Colonic mucosa (tissue), 4 donors: Measurements from ENCODE around the gene MINK1. TPM values are rescaled to one million over a fixed set of nuclear protein-coding genes. Genes with fewer than 3 reads are reported as not detected.
A peak's percentile ranks its signal among the peaks of the same experiment; 100 is the strongest.

Experiments used
- DNase-seq: peaks from one replicate; pipeline ENCODE4 v3.0.0-alpha.2; 2020
- H3K27ac ChIP-seq: fragments of 200-600 bp; one replicate; pipeline ENCODE4 v1.8.0; 2021
- H3K27me3 ChIP-seq: fragments of 200-600 bp; one replicate; pipeline ENCODE4 v1.8.0; 2021
- H3K36me3 ChIP-seq: fragments of 200-600 bp; one replicate; pipeline ENCODE4 v1.8.0; 2021
- H3K4me1 ChIP-seq: fragments of 200-600 bp; one replicate; pipeline ENCODE4 v1.8.0; 2021; ENCODE audit warnings: mild to moderate bottlenecking
- H3K4me3 ChIP-seq: fragments of 200-600 bp; one replicate; pipeline ENCODE4 v1.8.0; 2021
- H3K9ac ChIP-seq, 2 donors: one replicate each; pipeline ENCODE4 v1.7.0; 2013; ENCODE audit warnings: control low read depth in 2 of 2, low read depth in 2 of 2, low read length in 2 of 2
- H3K9me3 ChIP-seq: fragments of 200-600 bp; one replicate; pipeline ENCODE4 v1.8.0; 2021
- CTCF ChIP-seq: fragments of 200-600 bp; IDR thresholded peaks from one replicate; pipeline ENCODE4 v1.8.0; 2022; ENCODE audit warnings: antibody characterized with exemption, mild to moderate bottlenecking
- intact Hi-C: fragments of 100-400 bp; cut with DNase I; formaldehyde crosslinking; loops from one replicate; pipeline ENCODE4 v1.14.1; 2022
- total RNA-seq, 2 donors: library from RNA; stranded (reverse); fragmentation: NEBNext Ultra II Directional in 1 of 2; extraction: Animal tissue kit (Norgen Biotek cat#: 25700) in 1 of 2; gene quantifications; one replicate each; pipeline ENCODE4 v1.2.1, GENCODE V29; 2021
- donor health status: healthy.
- donor health status: DM: no; HTN: no; CAD: no.
- donor health status: DM: no; HTN: no; CAD: no.

The MINK1 gene
- total RNA-seq, 2 donors from 2014 or later: 172 to 215 TPM

GRCh38 chr17:4947010-4947410 lies 113.9 kb downstream of the MINK1 start:
- H3K4me3 ChIP-seq: peak overlapping the region; percentile 89
- no peaks in the 10 kb centered on the region for H3K9me3 ChIP-seq
- DNase-seq: no peak
- intact Hi-C loops: no loop called here
- peaks cover 12% of the 10 kb centered on the region for H3K4me1 ChIP-seq
- H3K27ac ChIP-seq: peak overlapping the region; percentile 98
- peak overlapping the region; percentile 41 to 99 for H3K9ac ChIP-seq
- no peaks in the 10 kb centered on the region for H3K27me3 ChIP-seq
- TF ChIP-seq CTCF: no peak
- H3K36me3 ChIP-seq: peaks cover 14% of the 10 kb centered on the region

Other genes with a start within 250 kb of the MINK1 start
- under 1 TPM in 1 of 2 donors, not detected in 1; 0.27 TPM for gene SMTNL2, start 248.8 kb upstream of the MINK1 start, total RNA-seq
- under 1 TPM in 1 of 2 donors, not detected in 1; 0.13 TPM for gene ALOX15, start 191.7 kb upstream of the MINK1 start, total RNA-seq
- 10 to 100 TPM; 24.8 to 66.4 TPM for gene PELP1, start 129.2 kb upstream of the MINK1 start, total RNA-seq
- 10 to 100 TPM; 41.0 to 42.8 TPM for gene ARRB2, start 122.7 kb upstream of the MINK1 start, total RNA-seq
- gene MED11, start 101.9 kb upstream of the MINK1 start, total RNA-seq: 10 to 100 TPM; 21.3 to 28.0 TPM
- gene ZMYND15, start 93.5 kb upstream of the MINK1 start, total RNA-seq: 1 to 10 TPM in 1 of 2 donors, under 1 TPM in 1; 0.89 to 1.2 TPM
- 10 to 100 TPM; 41.8 to 44.1 TPM for gene CXCL16, start 93.4 kb upstream of the MINK1 start, total RNA-seq
- 10 to 100 TPM; 15.1 to 37.7 TPM for gene TM4SF5, start 61.5 kb upstream of the MINK1 start, total RNA-seq
- 1 to 10 TPM in 1 of 2 donors, under 1 TPM in 1; 0.91 to 2.0 TPM for gene VMO1, start 47.0 kb upstream of the MINK1 start, total RNA-seq
- under 1 TPM; 0.35 to 0.40 TPM for gene GLTPD2, start 44.4 kb upstream of the MINK1 start, total RNA-seq
- gene PSMB6, start 37.2 kb upstream of the MINK1 start, total RNA-seq: 100 to 1,000 TPM in 1 of 2 donors, 10 to 100 TPM in 1; 97.5 to 171 TPM
- 10 to 100 TPM; 18.8 to 28.3 TPM for gene PLD2, start 26.2 kb upstream of the MINK1 start, total RNA-seq
- gene C17orf107, start 66.2 kb downstream of the MINK1 start, total RNA-seq: 1 to 10 TPM in 1 of 2 donors, under 1 TPM in 1; 0.74 to 1.8 TPM
- 1 to 10 TPM in 1 of 2 donors, not detected in 1; 1.1 TPM for gene CHRNE, start 69.8 kb downstream of the MINK1 start, total RNA-seq
- not detected for gene GP1BA, start 98.9 kb downstream of the MINK1 start, total RNA-seq
- 100 to 1,000 TPM in 1 of 2 donors, 10 to 100 TPM in 1; 73.1 to 116 TPM for gene SLC25A11, start 106.7 kb downstream of the MINK1 start, total RNA-seq
- 100 to 1,000 TPM in 1 of 2 donors, 10 to 100 TPM in 1; 92.1 to 120 TPM for gene RNF167, start 106.9 kb downstream of the MINK1 start, total RNA-seq
- 1,000 to 10,000 TPM in 1 of 2 donors, 100 to 1,000 TPM in 1; 839 to 1,278 TPM for gene PFN1, start 115.2 kb downstream of the MINK1 start, total RNA-seq
- gene ENO3, start 117.8 kb downstream of the MINK1 start, total RNA-seq: 10 to 100 TPM in 1 of 2 donors, 1 to 10 TPM in 1; 3.8 to 17.6 TPM
- 10 to 100 TPM; 47.7 to 56.4 TPM for gene SPAG7, start 134.5 kb downstream of the MINK1 start, total RNA-seq
- gene CAMTA2, start 154.3 kb downstream of the MINK1 start, total RNA-seq: 10 to 100 TPM; 39.8 to 52.6 TPM
- 1 to 10 TPM; 1.6 to 4.2 TPM for gene INCA1, start 164.2 kb downstream of the MINK1 start, total RNA-seq
- gene KIF1C, start 164.6 kb downstream of the MINK1 start, total RNA-seq: 100 to 1,000 TPM; 195 to 291 TPM
- 1 to 10 TPM; 1.7 to 2.6 TPM for gene SLC52A1, start 202.1 kb downstream of the MINK1 start, total RNA-seq
- gene ZFP3, start 245.1 kb downstream of the MINK1 start, total RNA-seq: 1 to 10 TPM; 6.2 to 6.3 TPM